Medulla oblongata (tissue), 1 donor: Measurements from ENCODE around the gene PIGM.

Source experiments
- DNase-seq: peaks from one replicate; pipeline ENCODE4 v3.0.0-alpha.2; 2015; ENCODE audit errors: extremely low spot score

The PIGM gene

GRCh38 chr1:160031365-160032164 is at the start of gene PIGM:
PIGM (minus strand) TSS chr1:160031990; CDS start chr1:160031739, 251 bp downstream.
- DNase-seq, result peak; percentile 97

GRCh38 chr1:160081261-160081936 is 49.6 kb upstream of the PIGM start, which contains the start of gene KCNJ9:
KCNJ9 (plus strand) TSS chr1:160081538; CDS start chr1:160084031, 2,493 bp downstream.
- DNase-seq, result peak; percentile 86

GRCh38 chr1:160080381-160081100 is 48.8 kb upstream of the PIGM start:
- peak; percentile 17 for DNase-seq

- DNase-seq, result no peak
Measured at GRCh38 chr1:160079448-160079847, 47.7 kb upstream of the PIGM start.

- peak; percentile 90 for DNase-seq
Measured at GRCh38 chr1:160078512-160079195, 46.9 kb upstream of the PIGM start.

GRCh38 chr1:160077486-160077885 is 45.7 kb upstream of the PIGM start:
- peak; percentile 24 for DNase-seq

GRCh38 chr1:160076295-160076694 is 44.5 kb upstream of the PIGM start:
- DNase-seq, result no peak

- DNase-seq, result no peak
Measured at GRCh38 chr1:160075836-160076235, 44.0 kb upstream of the PIGM start.

GRCh38 chr1:160074865-160075264 is 43.1 kb upstream of the PIGM start:
- no peak for DNase-seq

- DNase-seq, result no peak
Measured at GRCh38 chr1:160071289-160071688, 39.5 kb upstream of the PIGM start.

- DNase-seq, result peak; percentile 95
Measured at GRCh38 chr1:160070243-160071163, 38.7 kb upstream of the PIGM start.

- DNase-seq, result no peak
Measured at GRCh38 chr1:160069460-160070231, 37.9 kb upstream of the PIGM start, which contains the start of gene KCNJ10. KCNJ10 (minus strand) TSS chr1:160070160; CDS start chr1:160042532, 27,628 bp downstream.

- peak; percentile 95 for DNase-seq
Measured at GRCh38 chr1:160068225-160068624, 36.4 kb upstream of the PIGM start.

GRCh38 chr1:160066829-160067745 is 35.3 kb upstream of the PIGM start:
- peak; percentile 45 for DNase-seq

- no peak for DNase-seq
Measured at GRCh38 chr1:160064746-160065145, 33.0 kb upstream of the PIGM start.

GRCh38 chr1:160064164-160064563 is 32.4 kb upstream of the PIGM start:
- no peak for DNase-seq

GRCh38 chr1:160063176-160063575 is 31.4 kb upstream of the PIGM start:
- no peak for DNase-seq

GRCh38 chr1:160062230-160062532 is 30.4 kb upstream of the PIGM start:
- peak; percentile 98 for DNase-seq
